DMS 273 treated with DMSO at 0.1 percent for 48 hours (cell line): Measurements from ENCODE around the gene LY9.

Experiments
- DNase-seq: peaks from one replicate; lab custom pipeline; 2025; lab: John Stamatoyannopoulos, UW

Gene LY9

GRCh38 chr1:160801836-160802580 lies 6.0 kb downstream of the LY9 start:
- DNase-seq: no peak

GRCh38 chr1:160806109-160806665 lies 10.2 kb downstream of the LY9 start:
- no peak for DNase-seq

DNA sequence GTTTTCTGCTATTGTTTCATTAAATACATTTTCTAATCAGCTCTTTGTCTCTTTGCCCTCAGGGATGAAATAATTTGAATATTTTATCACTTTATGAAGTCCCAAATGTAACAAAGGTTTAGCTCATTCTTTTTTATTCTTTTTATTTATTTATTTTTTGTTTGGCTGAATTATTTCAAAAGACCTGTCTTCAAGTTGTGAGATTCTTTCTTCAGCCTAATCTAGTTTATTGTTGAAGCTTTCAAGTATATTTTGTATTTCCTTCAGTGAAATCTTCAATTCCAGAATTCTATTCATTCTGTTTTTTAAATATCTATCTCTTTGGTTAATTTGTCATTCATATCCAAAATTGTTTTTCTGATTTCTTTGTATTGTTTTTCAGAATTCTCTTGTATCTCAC lies 10.8 kb downstream of the LY9 start:
- DNase-seq: no peak

- no peak for DNase-seq
Measured at GRCh38 chr1:160807247-160807646, 11.3 kb downstream of the LY9 start.

GRCh38 chr1:160807738-160808137 lies 11.8 kb downstream of the LY9 start:
- DNase-seq: no peak

DNA sequence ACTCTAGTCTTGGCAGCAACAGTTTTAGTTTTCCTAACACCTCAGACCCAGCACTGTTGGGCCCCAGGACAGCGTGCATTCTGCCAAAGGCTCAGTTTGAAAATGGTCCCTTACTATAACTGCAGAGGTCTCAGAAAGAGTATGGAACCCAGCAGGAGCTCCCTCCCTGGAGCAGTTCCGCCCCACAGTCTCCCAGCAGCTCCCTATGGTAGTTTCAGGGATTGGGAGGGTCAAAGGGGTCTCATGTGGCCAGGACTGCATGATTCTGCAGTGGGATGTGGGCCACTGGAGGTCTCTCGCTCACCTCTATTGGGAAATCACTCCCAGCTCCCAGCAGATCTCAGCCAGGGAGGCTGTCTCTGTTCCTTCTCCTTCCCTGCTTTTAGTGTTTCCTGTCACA lies 12.3 kb downstream of the LY9 start:
- no peak for DNase-seq

GRCh38 chr1:160810486-160810885 lies 14.5 kb downstream of the LY9 start:
- no peak for DNase-seq

DNA sequence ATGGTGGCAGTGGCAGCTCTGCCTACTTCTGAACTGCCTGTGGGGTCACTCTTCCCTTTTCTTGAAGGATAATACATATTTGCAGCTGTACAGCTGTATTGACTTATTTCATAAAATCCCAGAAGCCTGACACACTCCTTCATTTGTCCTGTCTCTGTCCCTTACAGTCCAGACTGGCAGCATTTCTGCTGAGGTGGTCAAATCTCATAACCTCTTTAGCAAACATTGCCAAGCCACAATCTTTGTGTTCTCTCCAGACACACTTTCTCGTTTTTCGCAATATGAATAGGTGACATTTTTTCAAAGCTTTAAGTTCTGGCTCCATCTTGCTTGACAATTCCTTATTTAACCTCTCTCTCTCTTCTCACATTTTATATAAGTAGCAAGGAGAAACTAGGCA lies 15.2 kb downstream of the LY9 start:
- no peak for DNase-seq

DNA sequence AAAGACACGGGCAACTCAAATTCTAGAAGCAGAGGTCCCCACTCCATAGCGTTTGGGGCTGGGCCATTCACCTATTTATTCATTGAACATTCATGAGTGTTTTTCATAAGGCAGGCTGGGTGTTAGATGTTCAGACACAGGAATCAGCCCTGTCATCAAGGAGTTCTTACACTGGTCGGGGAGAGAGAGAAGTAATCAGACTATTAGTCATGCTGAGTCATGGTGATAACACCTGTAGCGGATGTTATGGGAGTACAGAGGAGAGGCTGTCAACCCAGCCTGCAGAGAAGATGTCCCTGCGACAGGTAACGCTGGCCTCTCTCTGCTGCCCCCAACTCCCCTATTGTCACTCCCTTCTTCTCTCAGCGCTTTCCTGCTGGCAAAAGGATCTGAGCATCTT lies 17.2 kb downstream of the LY9 start:
- no peak for DNase-seq

- no peak for DNase-seq
Measured at GRCh38 chr1:160814316-160814715, 18.3 kb downstream of the LY9 start.

GRCh38 chr1:160814856-160815255 lies 18.9 kb downstream of the LY9 start:
- DNase-seq: no peak

DNA sequence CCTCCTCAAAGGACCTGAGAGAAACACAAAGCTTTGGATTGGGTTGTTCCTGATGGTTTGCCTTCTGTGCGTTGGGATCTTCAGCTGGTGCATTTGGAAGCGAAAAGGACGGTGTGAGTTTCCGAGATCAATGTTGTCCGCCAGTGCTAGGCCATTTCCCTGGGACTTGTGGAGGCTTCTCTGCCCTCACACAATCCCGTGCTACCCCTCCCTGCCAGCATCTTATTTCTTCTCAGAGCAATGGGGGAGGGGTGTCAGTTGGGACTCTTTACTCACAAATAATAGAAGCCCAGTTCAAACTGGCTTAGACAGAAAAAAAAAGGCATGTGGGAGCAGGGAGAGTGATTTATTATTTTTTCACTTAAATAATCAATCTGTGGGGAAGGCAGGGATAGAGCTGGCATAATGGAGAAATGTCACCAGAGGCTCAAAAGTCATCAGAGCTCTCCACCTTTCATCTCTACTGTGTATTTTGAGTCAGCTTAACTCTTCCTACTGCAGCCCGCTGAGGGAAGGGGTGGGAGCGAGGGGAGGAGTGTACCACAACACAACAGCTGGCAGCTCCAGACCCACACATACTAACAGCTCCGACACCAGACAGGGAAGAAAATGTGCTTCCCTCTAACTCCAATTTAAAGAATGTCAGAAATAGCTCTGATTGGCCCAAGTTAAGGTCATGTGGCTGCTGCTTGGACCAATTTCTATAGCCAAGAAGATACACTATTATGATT lies 22.4 kb downstream of the LY9 start:
- DNase-seq: no peak

DNA sequence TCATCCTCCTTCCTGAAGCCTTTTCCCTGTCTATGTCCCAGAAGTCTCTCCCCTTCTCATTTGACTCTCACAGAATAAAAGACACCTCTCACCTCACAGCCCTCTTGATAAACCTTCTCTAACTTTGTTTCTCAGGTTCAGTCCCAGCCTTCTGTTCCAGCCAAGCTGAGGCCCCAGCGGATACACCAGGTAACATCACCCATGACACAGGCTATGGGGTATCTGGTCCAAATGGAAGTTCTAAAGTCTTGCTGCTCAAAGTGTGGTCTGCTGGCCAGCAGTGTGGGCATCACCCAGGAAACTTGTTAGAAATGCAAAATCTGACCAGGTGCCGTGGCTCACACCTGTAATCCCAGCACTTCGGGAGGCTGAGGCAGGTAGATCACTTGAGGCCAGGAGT lies 23.2 kb downstream of the LY9 start:
- DNase-seq: no peak

DNA sequence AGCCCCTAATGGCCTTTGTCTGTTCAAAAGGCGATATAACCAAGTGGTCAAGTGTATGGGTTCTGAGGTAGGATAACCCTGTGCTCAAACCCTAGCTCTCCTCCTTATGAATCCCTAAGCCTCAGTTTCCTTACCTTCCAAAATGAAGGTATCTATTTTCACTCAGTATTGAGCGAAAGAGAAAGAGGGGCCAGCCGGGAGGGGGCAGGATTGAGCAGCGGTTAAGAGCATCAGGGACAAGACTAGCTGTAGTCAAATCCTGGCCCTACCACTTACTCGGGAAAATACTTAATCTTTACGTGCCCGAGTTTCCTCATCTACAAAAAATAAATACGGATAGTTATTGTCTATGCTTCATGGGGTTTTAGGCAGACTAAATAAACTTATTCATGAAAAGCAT lies 25.7 kb downstream of the LY9 start:
- DNase-seq: no peak

GRCh38 chr1:160823296-160823695 lies 27.3 kb downstream of the LY9 start:
- no peak for DNase-seq

GRCh38 chr1:160826546-160826945 lies 30.6 kb downstream of the LY9 start:
- DNase-seq: no peak

DNA sequence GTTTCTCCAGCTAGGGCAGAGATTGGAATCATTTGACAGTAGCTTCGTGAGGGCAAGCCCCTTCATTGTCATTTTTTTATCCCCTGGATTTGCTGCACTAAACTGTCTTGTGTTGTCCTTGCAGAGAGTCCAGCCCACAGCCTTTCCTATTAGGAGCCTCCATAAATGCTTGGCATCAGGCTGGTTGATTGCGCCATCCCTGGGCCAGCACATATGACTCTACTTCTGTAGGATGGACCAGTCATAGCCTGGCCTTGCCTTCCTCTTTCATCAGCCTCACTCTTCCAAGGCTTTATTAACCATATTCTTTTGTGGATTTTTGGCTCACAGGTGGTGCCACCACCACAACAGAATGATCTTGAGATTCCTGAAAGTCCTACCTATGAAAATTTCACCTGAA lies 31.4 kb downstream of the LY9 start:
- DNase-seq: no peak

DNA sequence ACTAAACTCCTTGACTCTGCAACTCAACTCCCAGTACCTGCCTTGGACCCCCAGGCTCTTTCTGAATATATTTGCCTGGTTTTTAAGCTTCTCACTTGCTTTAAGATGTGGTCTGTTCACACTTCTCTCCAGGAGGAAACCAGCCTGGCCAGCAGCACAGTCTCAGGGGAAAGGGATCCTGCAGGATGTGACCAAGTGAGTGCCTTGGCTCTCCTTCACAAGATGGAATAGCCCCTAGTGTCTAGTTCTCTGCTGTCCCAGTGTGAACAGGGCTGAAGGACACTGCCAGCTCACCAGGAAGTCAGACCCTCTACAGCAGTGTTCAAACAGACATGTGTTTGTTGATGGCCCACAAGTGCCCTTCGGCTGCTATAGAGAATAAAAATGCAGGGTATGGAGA lies 33.8 kb downstream of the LY9 start:
- no peak for DNase-seq

GRCh38 chr1:160830321-160831153 lies 34.6 kb downstream of the LY9 start:
- no peak for DNase-seq

DNA sequence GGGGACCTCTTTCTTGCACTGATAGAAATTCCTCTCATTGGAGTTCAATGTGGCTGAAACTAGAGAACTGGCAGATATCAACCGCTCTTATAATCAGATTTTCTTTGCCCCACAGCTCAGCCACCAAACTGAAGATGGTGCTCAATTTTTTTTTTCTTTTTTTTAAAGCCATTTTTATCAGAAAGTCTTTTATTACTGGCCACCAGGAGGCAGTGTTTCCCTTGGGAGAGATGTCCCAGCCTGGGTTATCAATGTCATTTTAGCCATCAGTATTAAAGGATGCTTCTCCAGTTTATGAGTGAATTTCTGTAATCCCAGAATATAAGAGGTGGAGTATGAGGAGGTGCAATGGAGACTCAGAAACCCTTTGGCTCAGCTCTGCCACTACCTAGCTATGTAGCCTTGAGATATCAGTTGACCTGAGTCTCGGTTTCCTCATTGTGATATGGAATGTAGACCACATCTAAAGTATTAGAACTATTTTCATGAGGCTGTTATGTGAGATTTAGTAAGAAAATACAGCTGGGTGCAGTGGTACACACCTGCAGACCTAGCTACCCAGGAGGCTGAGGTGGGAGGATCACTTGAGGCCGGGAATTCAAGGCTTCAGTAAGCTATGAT lies 39.1 kb downstream of the LY9 start:
- peak; percentile 8 for DNase-seq

GRCh38 chr1:160835751-160836150 lies 39.8 kb downstream of the LY9 start:
- DNase-seq: no peak

DNA sequence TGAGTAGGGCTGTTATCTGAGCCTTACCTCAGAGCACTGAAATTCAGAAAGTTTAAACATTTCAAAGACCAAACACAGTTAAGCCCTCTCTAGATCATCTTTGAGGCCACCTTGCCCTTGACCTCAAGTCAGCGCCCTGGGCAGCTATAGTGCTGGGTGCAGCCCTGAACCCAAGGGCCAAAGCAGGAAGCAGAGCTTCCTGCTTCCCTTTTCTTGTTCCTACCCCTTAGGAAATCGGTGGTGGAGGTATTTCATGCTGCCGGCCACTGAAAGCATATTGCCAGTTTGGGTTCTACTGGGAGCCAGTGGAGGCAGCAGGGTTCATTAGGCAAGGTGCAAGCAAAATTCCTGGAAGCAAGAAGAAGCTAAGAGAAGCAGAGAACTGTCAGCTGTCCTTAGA lies 40.6 kb downstream of the LY9 start:
- DNase-seq: no peak
